SK-N-SH (cell line): ENCODE data around the gene FAM151A. TPM values are rescaled to one million over a fixed set of nuclear protein-coding genes. Genes with fewer than 3 reads are reported as not detected.

Experiments used
- CTCF ChIA-PET: fragments of 300-600, 350-600 bp; formaldehyde crosslinking; extraction: SDS; loops from one replicate; lab custom pipeline; 2021; lab: Yijun Ruan, JAX
- POLR2A ChIA-PET: fragments of 350-600 bp; sonication (Branson Sonifier 250); formaldehyde crosslinking; extraction: SDS; loops from one replicate; lab custom pipeline; 2020; ENCODE audit warnings: antibody characterized with exemption, inconsistent platforms; lab: Yijun Ruan, JAX
- DNase-seq: peaks from one replicate; pipeline ENCODE4 v3.0.0; 2012
- H2AFZ ChIP-seq: fragments of 200-600 bp; sonication (generic); 2 replicates; pipeline ENCODE4 v1.8.1; 2016; ENCODE audit warnings: antibody characterized with exemption, mild to moderate bottlenecking, low read depth
- H3F3A ChIP-seq: fragments of 200-600 bp; sonication (generic); replicated peaks from 2 replicates; pipeline ENCODE3; 2016; ENCODE audit warnings: antibody characterized with exemption, mild to moderate bottlenecking; ENCODE audit not compliant: insufficient read depth
- H3K27ac ChIP-seq, 2 experiments: fragments of 200-500 bp in 1 of 2; fragments of 200-600 bp in 1 of 2; sonication (Bioruptor generic) in 1 of 2; sonication (generic), shearing (Covaris generic) in 1 of 2; 2 replicates each; pipeline versions ENCODE4 v1.5.1 to v1.6.1; 2014 to 2016; ENCODE audit warnings: low read depth in 2 of 2, inconsistent platforms in 1 of 2, low read length in 1 of 2, mild to moderate bottlenecking in 1 of 2, mixed read lengths in 1 of 2
- H3K27me3 ChIP-seq: fragments of 200-600 bp; sonication (generic), shearing (Covaris generic); 2 replicates; pipeline ENCODE4 v1.6.1; 2016; ENCODE audit warnings: mixed run types; ENCODE audit not compliant: insufficient read depth
- H3K36me3 ChIP-seq, 2 experiments: fragments of 200-500 bp in 1 of 2; fragments of 200-600 bp in 1 of 2; sonication (Bioruptor generic) in 1 of 2; sonication (generic) in 1 of 2; replicated peaks in 1 of 2; 2 replicates each; pipeline versions ENCODE3 to v1.5.1; 2014 to 2016; ENCODE audit warnings: low read length in 1 of 2, mild to moderate bottlenecking in 1 of 2; ENCODE audit not compliant: insufficient read depth in 2 of 2, control insufficient read depth in 1 of 2
- H3K4me1 ChIP-seq, 2 experiments: fragments of 200-500 bp in 1 of 2; fragments of 200-600 bp in 1 of 2; sonication (Bioruptor generic) in 1 of 2; sonication (generic), shearing (Covaris generic) in 1 of 2; 2 replicates each; pipeline versions ENCODE4 v1.5.1 to v1.6.1; 2014 to 2016; ENCODE audit warnings: low read depth in 1 of 2, low read length in 1 of 2, mixed run types in 1 of 2; ENCODE audit not compliant: insufficient read depth in 2 of 2, control insufficient read depth in 1 of 2
- H3K4me2 ChIP-seq: fragments of 200-600 bp; sonication (generic), shearing (Covaris generic); 2 replicates; pipeline ENCODE4 v1.6.1; 2017; ENCODE audit warnings: mixed run types
- H3K4me3 ChIP-seq, 2 experiments: fragments of 200-500 bp in 1 of 2; fragments of 200-600 bp in 1 of 2; sonication (Bioruptor generic) in 1 of 2; sonication (generic), shearing (Covaris generic) in 1 of 2; 2 replicates each; pipeline versions ENCODE4 v1.5.1 to v1.8.1; 2014 to 2016; ENCODE audit warnings: low read depth in 2 of 2, inconsistent platforms in 1 of 2, low read length in 1 of 2, mild to moderate bottlenecking in 1 of 2, mixed read lengths in 1 of 2, moderate library complexity in 1 of 2
- H3K79me2 ChIP-seq: fragments of 200-600 bp; sonication (generic); 2 replicates; pipeline ENCODE4 v1.8.1; 2017; ENCODE audit warnings: mild to moderate bottlenecking; ENCODE audit not compliant: insufficient read depth
- H3K9ac ChIP-seq: fragments of 200-600 bp; sonication (generic); 2 replicates; pipeline ENCODE4 v1.6.1; 2017; ENCODE audit warnings: mixed run types
- H3K9me2 ChIP-seq: fragments of 200-600 bp; sonication (generic); 2 replicates; pipeline ENCODE4 v1.6.1; 2017; ENCODE audit warnings: mixed run types
- H3K9me3 ChIP-seq: fragments of 200-600 bp; sonication (generic); 2 replicates; pipeline ENCODE4 v1.6.1; 2017; ENCODE audit warnings: mixed run types, mild to moderate bottlenecking, moderate library complexity
- H4K20me1 ChIP-seq: fragments of 200-600 bp; sonication (generic); 2 replicates; pipeline ENCODE4 v1.6.1; 2017; ENCODE audit warnings: mild to moderate bottlenecking, mixed run types; ENCODE audit not compliant: insufficient read depth
- CHD2 ChIP-seq: fragments of 150-350 bp; IDR thresholded peaks from 2 replicates; pipeline ENCODE4 v1.6.1; 2018; ENCODE audit warnings: low read length; ENCODE audit not compliant: partially characterized antibody
- ELF1 ChIP-seq: IDR thresholded peaks from 2 replicates; pipeline ENCODE4 v1.4.0; 2012
- EZH2phosphoT487 ChIP-seq: fragments of 200-600 bp; sonication (generic); IDR thresholded peaks from 2 replicates; pipeline ENCODE4 v1.6.1; 2017; ENCODE audit warnings: low read depth, mixed run types, mild to moderate bottlenecking, antibody characterized with exemption, moderate library complexity, borderline replicate concordance
- GATA2 ChIP-seq: sonication (generic); formaldehyde crosslinking; IDR thresholded peaks from 2 replicates; pipeline ENCODE4 v1.5.0; 2020; ENCODE audit warnings: mild to moderate bottlenecking, missing genetic modification reagents
- NFIC ChIP-seq: IDR thresholded peaks from 2 replicates; pipeline ENCODE4 v1.4.0; 2012; ENCODE audit warnings: borderline replicate concordance
- NRF1 ChIP-seq: IDR thresholded peaks from 2 replicates; pipeline ENCODE4 v1.6.1; 2012; ENCODE audit warnings: low read depth, mild to moderate bottlenecking, low read length
- RAD21 ChIP-seq: IDR thresholded peaks from 2 replicates; pipeline ENCODE4 v1.6.1; 2012; ENCODE audit warnings: mild to moderate bottlenecking, low read length
- RFX5 ChIP-seq: IDR thresholded peaks from 2 replicates; pipeline ENCODE4 v1.6.1; 2012; ENCODE audit warnings: mild to moderate bottlenecking, improper control_type of control experiment, low read length
- RXRA ChIP-seq: IDR thresholded peaks from 2 replicates; pipeline ENCODE4 v1.4.0; 2012; ENCODE audit warnings: low read depth, mild to moderate bottlenecking, borderline replicate concordance
- TAF1 ChIP-seq: IDR thresholded peaks from 2 replicates; pipeline ENCODE4 v1.6.1; 2012; ENCODE audit warnings: low read depth, mild to moderate bottlenecking, low read length, moderate library complexity, borderline replicate concordance
- TCF12 ChIP-seq: IDR thresholded peaks from 2 replicates; pipeline ENCODE4 v1.4.0; 2012
- WGBS: methylation state at CpG from one replicate; pipeline ENCODE4 v1.1.6; 2017; ENCODE audit warnings: low lambda C conversion rate; 5-methylcytosine and 5-hydroxymethylcytosine counted together
- polyA plus RNA-seq, 3 experiments: library from polyadenylated mRNA; depleted of rRNA; stranded (reverse); fragments of >200 nt; gene quantifications; 2 replicates each; pipeline ENCODE4 v1.2.3, GENCODE V29; 2012
- TF ChIP-seq, protein P1 (sequence below): IDR thresholded peaks from 2 replicates; pipeline ENCODE4 v1.4.0; 2012; ENCODE audit warnings: low read depth, borderline replicate concordance
- TF ChIP-seq, protein P2 (sequence below): IDR thresholded peaks from 2 replicates; pipeline ENCODE4 v1.4.0; 2012; ENCODE audit warnings: low read depth
- TF ChIP-seq, protein P3 (sequence below): fragments of 150-350 bp; IDR thresholded peaks from 2 replicates; pipeline ENCODE4 v1.6.1; 2016; ENCODE audit warnings: mild to moderate bottlenecking, low read depth, low read length
- TF ChIP-seq, protein P4 (sequence below): IDR thresholded peaks from 2 replicates; pipeline ENCODE4; 2012

Gene FAM151A
- polyA plus RNA-seq, 1 of the 3 experiments (the other 2 are of a cell fraction): not detected

DNA sequence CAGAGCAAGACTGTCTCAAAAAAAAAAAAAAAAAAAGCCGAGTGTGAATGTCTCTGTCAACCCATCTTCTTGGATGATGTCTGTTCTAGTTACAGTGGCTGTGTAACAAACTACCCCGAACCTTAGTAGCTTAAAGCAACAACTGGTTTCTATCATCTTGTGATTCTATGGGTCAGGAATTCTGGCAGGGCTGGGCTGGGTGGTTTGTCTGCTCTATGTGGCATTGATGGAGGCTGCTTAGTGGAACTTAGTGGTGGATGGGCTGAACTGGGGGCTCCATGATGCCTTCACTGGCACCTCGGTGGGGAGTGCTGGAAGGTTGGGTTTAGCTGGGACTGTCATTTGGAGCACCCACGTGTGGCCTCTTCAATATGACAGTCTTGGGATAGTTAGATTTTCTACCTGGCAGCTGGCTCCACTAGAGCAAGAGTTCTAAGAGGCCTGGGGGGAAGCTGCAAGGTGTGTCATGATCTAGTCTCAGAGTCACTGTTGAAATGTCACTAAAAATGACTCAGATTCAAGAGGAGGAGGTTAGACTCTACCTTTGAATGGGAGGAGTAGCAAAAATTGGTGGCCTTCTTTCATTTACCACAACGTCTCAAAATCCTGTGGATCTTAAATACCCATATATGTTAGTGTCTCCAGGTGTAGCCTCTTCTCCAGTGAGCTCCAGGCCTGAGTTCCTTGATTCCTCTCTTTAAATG, 56.7 kb downstream of the FAM151A start:
- POLR2A ChIA-PET: interaction anchor here (1.6 kb wide), 1 partner anchor 18 kb away, joined by 3 read pairs; the partner anchor contains the start of gene ACOT11
- no peaks in the 10 kb centered on the region for H3F3A ChIP-seq
- no peaks in the 10 kb centered on the region for H3K9me3 ChIP-seq
- no peak overlapping the region for H3K9ac ChIP-seq
- no peak for DNase-seq
- no peaks in the 10 kb centered on the region for H3K9me2 ChIP-seq
- no peaks in the 10 kb centered on the region for H3K36me3 ChIP-seq
- H3K27me3 ChIP-seq: no peaks in the 10 kb centered on the region
- CTCF ChIA-PET: interaction anchor here (0.9 to 1.7 kb wide), 2 partner anchors 9 to 24 kb away, joined by 3 read pairs; no protein-coding TSS in a partner anchor
- H3K4me1 ChIP-seq: peaks cover 8 to 17% of the 10 kb centered on the region in 2 experiments; a peak in 2 of 4 replicates
- 87% methylated on average over 4 of the region's 5 CpGs for WGBS
- H3K4me2 ChIP-seq: no peak overlapping the region
- H3K27ac ChIP-seq: no peak overlapping the region
- TF ChIP-seq, protein P1, sequence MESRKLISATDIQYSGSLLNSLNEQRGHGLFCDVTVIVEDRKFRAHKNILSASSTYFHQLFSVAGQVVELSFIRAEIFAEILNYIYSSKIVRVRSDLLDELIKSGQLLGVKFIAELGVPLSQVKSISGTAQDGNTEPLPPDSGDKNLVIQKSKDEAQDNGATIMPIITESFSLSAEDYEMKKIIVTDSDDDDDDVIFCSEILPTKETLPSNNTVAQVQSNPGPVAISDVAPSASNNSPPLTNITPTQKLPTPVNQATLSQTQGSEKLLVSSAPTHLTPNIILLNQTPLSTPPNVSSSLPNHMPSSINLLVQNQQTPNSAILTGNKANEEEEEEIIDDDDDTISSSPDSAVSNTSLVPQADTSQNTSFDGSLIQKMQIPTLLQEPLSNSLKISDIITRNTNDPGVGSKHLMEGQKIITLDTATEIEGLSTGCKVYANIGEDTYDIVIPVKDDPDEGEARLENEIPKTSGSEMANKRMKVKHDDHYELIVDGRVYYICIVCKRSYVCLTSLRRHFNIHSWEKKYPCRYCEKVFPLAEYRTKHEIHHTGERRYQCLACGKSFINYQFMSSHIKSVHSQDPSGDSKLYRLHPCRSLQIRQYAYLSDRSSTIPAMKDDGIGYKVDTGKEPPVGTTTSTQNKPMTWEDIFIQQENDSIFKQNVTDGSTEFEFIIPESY: no peak
- TF ChIP-seq TCF12 (no peak), RAD21 (no peak), RFX5 (no peak), NRF1 (no peak), GATA2 (CRISPR knock-in tag) (no peak), EZH2phosphoT487 (no peak), RXRA (no peak), TAF1 (no peak), CHD2 (no peak), ELF1 (no peak), NFIC (no peak)
- TF ChIP-seq, protein P2, sequence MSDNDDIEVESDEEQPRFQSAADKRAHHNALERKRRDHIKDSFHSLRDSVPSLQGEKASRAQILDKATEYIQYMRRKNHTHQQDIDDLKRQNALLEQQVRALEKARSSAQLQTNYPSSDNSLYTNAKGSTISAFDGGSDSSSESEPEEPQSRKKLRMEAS: no peak
- TF ChIP-seq, protein P3, sequence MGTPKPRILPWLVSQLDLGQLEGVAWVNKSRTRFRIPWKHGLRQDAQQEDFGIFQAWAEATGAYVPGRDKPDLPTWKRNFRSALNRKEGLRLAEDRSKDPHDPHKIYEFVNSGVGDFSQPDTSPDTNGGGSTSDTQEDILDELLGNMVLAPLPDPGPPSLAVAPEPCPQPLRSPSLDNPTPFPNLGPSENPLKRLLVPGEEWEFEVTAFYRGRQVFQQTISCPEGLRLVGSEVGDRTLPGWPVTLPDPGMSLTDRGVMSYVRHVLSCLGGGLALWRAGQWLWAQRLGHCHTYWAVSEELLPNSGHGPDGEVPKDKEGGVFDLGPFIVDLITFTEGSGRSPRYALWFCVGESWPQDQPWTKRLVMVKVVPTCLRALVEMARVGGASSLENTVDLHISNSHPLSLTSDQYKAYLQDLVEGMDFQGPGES: no peak
- TF ChIP-seq, protein P4, sequence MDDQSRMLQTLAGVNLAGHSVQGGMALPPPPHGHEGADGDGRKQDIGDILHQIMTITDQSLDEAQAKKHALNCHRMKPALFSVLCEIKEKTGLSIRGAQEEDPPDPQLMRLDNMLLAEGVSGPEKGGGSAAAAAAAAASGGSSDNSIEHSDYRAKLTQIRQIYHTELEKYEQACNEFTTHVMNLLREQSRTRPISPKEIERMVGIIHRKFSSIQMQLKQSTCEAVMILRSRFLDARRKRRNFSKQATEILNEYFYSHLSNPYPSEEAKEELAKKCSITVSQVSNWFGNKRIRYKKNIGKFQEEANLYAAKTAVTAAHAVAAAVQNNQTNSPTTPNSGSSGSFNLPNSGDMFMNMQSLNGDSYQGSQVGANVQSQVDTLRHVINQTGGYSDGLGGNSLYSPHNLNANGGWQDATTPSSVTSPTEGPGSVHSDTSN: no peak
- H2AFZ ChIP-seq: no peak overlapping the region
- no peak overlapping the region for H3K4me3 ChIP-seq
- H4K20me1 ChIP-seq: no peaks in the 10 kb centered on the region
- no peaks in the 10 kb centered on the region for H3K79me2 ChIP-seq
